Suppressor macrophage (primary cell): ENCODE data around the gene PRPF18.

ENCODE experiments used
- DNase-seq, 4 experiments: peaks; one replicate each; pipeline ENCODE4 v3.0.0-alpha.2; 2020 to 2022

Gene PRPF18

DNA sequence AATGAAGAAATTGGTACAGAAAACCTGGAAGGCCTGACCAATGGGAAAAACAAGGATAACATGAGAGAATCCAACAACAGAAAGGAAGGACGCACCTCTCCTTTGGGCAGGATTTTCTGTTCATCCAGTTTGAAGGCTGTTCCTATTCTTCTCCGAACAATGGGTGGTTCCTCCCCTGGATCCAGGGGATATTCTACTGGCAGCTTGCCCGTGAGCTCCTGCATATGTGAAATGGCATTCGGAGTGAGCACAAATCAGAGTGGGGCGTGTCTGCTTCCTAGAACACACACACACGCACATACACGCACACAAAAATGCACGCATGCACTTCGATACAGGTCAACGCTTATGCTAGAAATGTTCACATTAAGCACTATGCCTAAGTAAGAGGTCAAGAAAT is 83.5 kb downstream of the PRPF18 start:
- DNase-seq: no peak

- no peak for DNase-seq
Observed at GRCh38 chr10:13671904-13672303, 85.1 kb downstream of the PRPF18 start.

DNA sequence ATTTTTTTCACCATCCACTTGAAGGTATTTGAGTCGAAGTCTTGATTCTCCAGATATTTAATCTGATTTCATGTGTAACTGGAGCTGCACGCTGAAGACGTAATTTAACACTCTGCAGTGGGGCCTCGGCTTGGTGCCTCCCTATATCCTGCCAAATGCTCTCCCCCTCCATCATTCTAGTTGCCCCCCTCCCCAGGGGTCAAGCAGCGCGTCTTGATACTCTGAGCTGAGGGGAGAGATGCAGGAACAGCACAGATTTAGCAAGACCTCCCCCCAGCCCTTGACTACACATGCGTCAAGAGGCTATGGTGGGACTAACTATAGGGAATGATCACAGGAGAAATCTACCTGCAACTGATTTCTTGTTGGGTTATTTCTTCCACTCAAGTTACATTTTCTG is 85.8 kb downstream of the PRPF18 start:
- no peak for DNase-seq

DNA sequence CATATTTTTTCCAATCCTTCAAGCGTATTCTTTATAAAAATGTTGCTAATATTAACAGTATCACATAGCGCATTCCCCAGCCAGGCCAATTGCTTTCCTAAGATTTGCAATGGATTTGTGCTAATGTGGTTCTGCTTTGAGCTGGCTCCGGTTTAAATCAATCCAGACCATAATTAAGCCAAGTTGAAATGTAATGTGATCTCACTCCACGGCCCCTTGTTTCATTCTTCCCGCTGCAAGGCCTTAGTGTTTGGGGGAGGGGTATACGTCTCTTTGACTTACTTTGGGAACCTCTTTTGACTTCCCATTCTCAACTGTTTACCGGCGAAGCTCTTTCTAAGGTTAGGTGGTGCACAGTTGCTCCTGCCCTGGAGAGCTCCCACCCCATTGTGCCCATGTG is 86.4 kb downstream of the PRPF18 start:
- DNase-seq: no peak

- peak in 1 of 4 experiments; percentile 10 for DNase-seq
Observed at GRCh38 chr10:13674645-13675588, 88.2 kb downstream of the PRPF18 start.

GRCh38 chr10:13678101-13678843 is 91.5 kb downstream of the PRPF18 start:
- no peak for DNase-seq
